ENCODE measurements around the gene ENGASE.
A peak's percentile ranks its signal among the peaks of the same experiment; 100 is the strongest.

Gene ENGASE

DNA sequence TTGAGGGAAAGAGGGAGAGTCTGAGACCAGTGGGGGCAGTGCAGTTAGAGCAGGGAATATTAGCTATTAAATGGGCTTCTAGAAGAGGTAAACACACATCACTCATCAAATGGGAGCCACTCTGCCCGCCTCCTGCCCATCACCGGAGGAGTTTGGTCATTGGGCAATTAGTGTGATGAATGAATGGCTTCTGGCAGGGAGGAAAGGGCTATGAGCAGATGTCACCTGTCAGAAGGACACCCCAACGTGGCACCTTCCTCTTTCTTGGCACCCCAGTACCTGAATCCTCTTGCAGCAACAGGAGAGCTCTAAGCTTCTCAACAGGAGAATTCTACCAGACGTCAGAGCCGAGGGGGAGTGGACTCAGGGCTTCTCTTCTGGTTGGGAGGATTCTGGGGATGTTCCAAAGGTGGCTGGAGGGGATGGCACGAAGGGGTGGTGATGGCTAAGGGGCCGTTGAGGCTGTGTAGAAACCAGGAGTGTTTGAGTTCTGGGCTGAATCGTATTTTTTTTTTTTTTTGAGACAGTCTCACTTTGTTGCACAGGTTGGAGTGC lies 39.6 kb upstream of the ENGASE start:
- no peak for DNase-seq (ENCODE audit: low read depth)
- no peak for TF ChIP-seq CTCF (conservative IDR thresholded peaks at IDR 0.05; ENCODE audit: low read depth, low read length)
- H3K4me3 ChIP-seq (ENCODE audit: low read depth, low read length), result no peak overlapping the region

- no peak for TF ChIP-seq CTCF (conservative IDR thresholded peaks at IDR 0.05; ENCODE audit: low read depth, low read length)
- H3K4me3 ChIP-seq (ENCODE audit: low read depth, low read length), result no peak overlapping the region
- no peak for DNase-seq (ENCODE audit: low read depth)
Measured at GRCh38 chr17:79035686-79036085, 38.9 kb upstream of the ENGASE start.

GRCh38 chr17:79036181-79036580 lies 38.4 kb upstream of the ENGASE start:
- DNase-seq (ENCODE audit: low read depth), result no peak
- TF ChIP-seq CTCF (conservative IDR thresholded peaks at IDR 0.05; ENCODE audit: low read depth, low read length), result no peak
- no peak overlapping the region for H3K4me3 ChIP-seq (ENCODE audit: low read depth, low read length)

DNA sequence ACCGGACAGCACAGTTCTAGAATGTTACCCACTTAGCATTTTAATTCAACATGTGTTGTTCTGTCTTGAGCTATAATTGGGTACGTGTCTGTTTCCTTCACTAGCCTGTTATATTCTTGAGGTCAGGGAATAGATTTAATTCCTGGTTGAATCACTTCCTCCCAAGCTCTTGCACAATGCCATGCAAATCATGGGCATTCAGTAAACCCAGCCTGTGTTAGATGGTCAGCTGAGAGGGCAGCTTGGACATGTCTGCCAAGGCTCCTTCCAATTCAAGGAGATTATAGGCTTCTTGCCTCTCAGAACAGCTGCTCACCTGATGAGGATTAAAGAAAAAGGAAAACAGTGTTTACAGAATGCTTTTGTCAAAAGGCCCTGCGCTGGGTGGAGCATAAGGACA lies 38.0 kb upstream of the ENGASE start:
- TF ChIP-seq CTCF (conservative IDR thresholded peaks at IDR 0.05; ENCODE audit: low read depth, low read length), result no peak
- peak; percentile 88 for DNase-seq (ENCODE audit: low read depth)
- no peak overlapping the region for H3K4me3 ChIP-seq (ENCODE audit: low read depth, low read length)

DNA sequence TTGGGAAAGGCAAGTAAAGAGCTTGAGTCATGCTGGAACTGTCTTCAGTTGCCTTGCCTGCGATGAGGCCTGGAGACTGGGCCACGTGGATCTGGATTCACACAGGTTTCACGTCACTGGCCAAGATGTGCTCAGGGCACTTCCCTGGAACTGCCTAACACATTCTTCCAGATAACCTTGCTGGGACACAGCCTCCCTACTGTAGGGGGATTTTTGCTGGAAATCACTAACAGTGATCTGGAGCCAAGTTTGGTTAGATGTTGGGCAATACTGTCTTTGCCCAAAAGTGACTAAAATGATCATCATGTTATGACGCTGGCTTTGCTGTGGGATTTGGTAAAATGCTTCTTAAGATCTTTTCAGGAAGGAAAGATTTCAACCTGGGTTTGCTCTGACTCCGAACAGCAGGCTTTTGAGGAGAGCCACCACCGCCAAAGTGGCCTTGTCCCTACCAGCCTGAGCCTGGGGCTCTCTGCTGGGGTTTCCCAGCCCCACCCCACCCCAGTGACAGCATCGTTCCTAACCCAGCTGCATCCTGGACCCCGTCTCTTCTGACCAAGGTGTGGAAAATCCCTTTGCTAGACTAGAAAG lies 36.0 kb upstream of the ENGASE start:
- H3K4me3 ChIP-seq (ENCODE audit: low read depth, low read length), result no peak overlapping the region
- DNase-seq (ENCODE audit: low read depth), result peak; percentile 94
- no peak for TF ChIP-seq CTCF (conservative IDR thresholded peaks at IDR 0.05; ENCODE audit: low read depth, low read length)

DNA sequence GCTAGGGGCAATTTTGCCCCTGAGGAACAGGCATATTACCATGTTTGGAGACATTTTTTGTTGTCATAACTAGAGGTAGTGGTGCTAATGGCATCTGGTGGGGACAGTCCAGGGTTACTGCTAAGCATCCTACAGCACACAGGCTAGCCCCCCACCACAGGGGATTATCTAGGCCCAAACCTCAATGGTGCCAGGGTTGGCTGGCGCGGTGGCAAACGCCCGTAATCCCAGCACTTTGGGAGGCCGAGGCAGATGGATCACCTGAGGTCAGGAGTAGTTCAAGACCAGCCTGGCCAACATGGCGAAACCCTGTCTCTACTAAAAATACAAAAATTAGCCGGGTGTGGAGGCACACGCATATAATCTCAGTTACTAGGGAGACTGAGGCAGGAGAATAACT lies 35.5 kb upstream of the ENGASE start:
- H3K4me3 ChIP-seq (ENCODE audit: low read depth, low read length), result no peak overlapping the region
- DNase-seq (ENCODE audit: low read depth), result no peak
- no peak for TF ChIP-seq CTCF (conservative IDR thresholded peaks at IDR 0.05; ENCODE audit: low read depth, low read length)

DNA sequence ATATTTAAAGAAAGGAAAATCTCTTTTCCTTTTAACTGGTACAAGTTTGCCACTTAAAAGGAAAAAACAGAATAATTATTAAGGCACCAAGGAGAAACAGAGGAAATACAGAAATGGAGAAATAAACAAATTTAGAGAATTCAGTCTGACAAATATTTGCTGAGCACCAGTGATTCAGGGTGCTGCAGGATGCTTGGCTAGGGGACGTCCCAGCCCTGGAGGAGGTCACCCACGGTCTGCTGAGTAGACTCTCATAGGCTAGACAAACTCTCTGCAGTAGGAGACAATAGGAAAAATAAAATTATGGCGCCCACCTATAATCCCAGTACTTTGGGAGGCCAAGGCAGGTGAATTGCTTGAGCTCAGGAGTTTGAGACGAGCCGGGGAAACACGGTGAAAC lies 34.7 kb upstream of the ENGASE start:
- DNase-seq (ENCODE audit: low read depth), result no peak
- TF ChIP-seq CTCF (conservative IDR thresholded peaks at IDR 0.05; ENCODE audit: low read depth, low read length), result no peak
- H3K4me3 ChIP-seq (ENCODE audit: low read depth, low read length), result no peak overlapping the region
